ENCODE measurements around the gene TAAR1.

DNA sequence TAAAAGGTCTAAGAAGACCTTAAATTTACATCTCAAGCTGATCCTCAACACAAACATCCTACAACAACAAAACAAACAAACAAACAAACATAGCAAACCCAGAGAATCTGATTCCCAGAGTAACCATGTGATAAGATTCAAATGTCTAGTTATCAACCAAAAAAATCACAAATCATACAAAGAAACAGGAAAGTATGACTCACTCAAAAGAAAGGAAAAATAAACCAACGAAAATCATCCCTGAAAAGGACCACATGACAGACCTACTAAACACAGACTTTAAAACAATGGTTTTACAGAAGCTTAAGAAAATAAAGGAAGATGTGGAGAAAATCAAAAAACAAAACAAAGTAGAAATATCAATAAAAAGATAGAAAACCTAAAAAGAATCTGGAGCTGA, 36.8 kb upstream of the TAAR1 start:
- TF ChIP-seq, protein P1, sequence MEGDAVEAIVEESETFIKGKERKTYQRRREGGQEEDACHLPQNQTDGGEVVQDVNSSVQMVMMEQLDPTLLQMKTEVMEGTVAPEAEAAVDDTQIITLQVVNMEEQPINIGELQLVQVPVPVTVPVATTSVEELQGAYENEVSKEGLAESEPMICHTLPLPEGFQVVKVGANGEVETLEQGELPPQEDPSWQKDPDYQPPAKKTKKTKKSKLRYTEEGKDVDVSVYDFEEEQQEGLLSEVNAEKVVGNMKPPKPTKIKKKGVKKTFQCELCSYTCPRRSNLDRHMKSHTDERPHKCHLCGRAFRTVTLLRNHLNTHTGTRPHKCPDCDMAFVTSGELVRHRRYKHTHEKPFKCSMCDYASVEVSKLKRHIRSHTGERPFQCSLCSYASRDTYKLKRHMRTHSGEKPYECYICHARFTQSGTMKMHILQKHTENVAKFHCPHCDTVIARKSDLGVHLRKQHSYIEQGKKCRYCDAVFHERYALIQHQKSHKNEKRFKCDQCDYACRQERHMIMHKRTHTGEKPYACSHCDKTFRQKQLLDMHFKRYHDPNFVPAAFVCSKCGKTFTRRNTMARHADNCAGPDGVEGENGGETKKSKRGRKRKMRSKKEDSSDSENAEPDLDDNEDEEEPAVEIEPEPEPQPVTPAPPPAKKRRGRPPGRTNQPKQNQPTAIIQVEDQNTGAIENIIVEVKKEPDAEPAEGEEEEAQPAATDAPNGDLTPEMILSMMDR (conservative IDR thresholded peaks at IDR 0.05 in 1 of 2, IDR thresholded peaks at IDR 0.05 in 1 of 2; ENCODE audit: low read depth in 1 of 2, low read length in 2 of 2): no peak
- TF ChIP-seq EZH2 (IDR thresholded peaks at IDR 0.05; ENCODE audit: low read length, missing control alignments): no peak

Measured in fibroblast of lung (primary cell).